A549 (cell line): ENCODE measurements around the gene CEL. TPM values are rescaled to one million over a fixed set of nuclear protein-coding genes. Genes with fewer than 3 reads are reported as not detected.

Experiments
- ATAC-seq, 2 experiments: fragments of 200-7000 bp in 1 of 2; fragments of >200 bp in 1 of 2; cut with Nextera tagmentation in 1 of 2; cut with Tn5 transposase in 1 of 2; 3 replicates each; pipeline versions ENCODE4 v1.8.0 to v1.9.1; 2018 to 2020; ENCODE audit warnings: mild to moderate bottlenecking in 1 of 2, moderate library complexity in 1 of 2
- CTCF ChIA-PET: fragments of 300-600 bp; sonication (Branson Sonifier 250); formaldehyde crosslinking; extraction: SDS; loops from one replicate; lab custom pipeline; 2021; ENCODE audit warnings: antibody characterized with exemption, inconsistent platforms; lab: Yijun Ruan, JAX
- POLR2A ChIA-PET: fragments of 350-600 bp; formaldehyde crosslinking; extraction: SDS; loops from one replicate; lab custom pipeline; 2021; ENCODE audit warnings: antibody characterized with exemption, inconsistent platforms; lab: Yijun Ruan, JAX
- DNase-seq, 2 experiments: peaks; one replicate each; pipeline versions ENCODE4 v3.0.0 to v3.0.0-alpha.2; 2011 to 2016; ENCODE audit warnings: low read depth in 1 of 2, low spot score in 1 of 2
- FAIRE-seq: peaks from 2 replicates; lab custom pipeline; 2011; peaks lifted over from hg19 to GRCh38; lab: Jason Lieb, UNC
- H3K27ac ChIP-seq, 2 experiments: fragments of >200 bp; sonication (Bioruptor Twin); formaldehyde crosslinking; 3 replicates each; pipeline ENCODE4 v1.5.1; 2016 to 2017
- H3K4me1 ChIP-seq: fragments of >200 bp; sonication (Bioruptor Twin); formaldehyde crosslinking; 3 replicates; pipeline ENCODE4 v1.6.1; 2016
- H3K4me2 ChIP-seq: fragments of >200 bp; sonication (Bioruptor Twin); formaldehyde crosslinking; 3 replicates; pipeline ENCODE4 v1.6.1; 2016
- H3K4me3 ChIP-seq: fragments of >200 bp; sonication (Bioruptor Twin); formaldehyde crosslinking; 3 replicates; pipeline ENCODE4 v1.5.1; 2016
- H3K9me3 ChIP-seq: fragments of >200 bp; sonication (Bioruptor Twin); formaldehyde crosslinking; 3 replicates; pipeline ENCODE4 v1.6.1; 2016
- ATOH8 ChIP-seq: fragments of 250-450 bp; sonication (Bioruptor Pico); IDR thresholded peaks from 2 replicates; pipeline ENCODE4 v1.5.0; 2020; ENCODE audit warnings: low read depth, mild to moderate bottlenecking, moderate library complexity
- CBX8 ChIP-seq: fragments of 200-600 bp; sonication (generic); IDR thresholded peaks from 2 replicates; pipeline ENCODE4 v1.6.1; 2016
- CHD4 ChIP-seq: fragments of 200-600 bp; sonication (generic); IDR thresholded peaks from 2 replicates; pipeline ENCODE4 v1.6.1; 2016; ENCODE audit warnings: antibody characterized with exemption, mild to moderate bottlenecking, borderline replicate concordance
- FOSB ChIP-seq: fragments of 250-450 bp; sonication (Bioruptor Pico); IDR thresholded peaks from 2 replicates; pipeline ENCODE4 v1.5.0; 2020; ENCODE audit warnings: mild to moderate bottlenecking, moderate library complexity
- HDAC2 ChIP-seq: fragments of 200-600 bp; sonication (generic); IDR thresholded peaks from 2 replicates; pipeline ENCODE4 v1.6.1; 2016
- HEYL ChIP-seq: fragments of 250-450 bp; sonication (Bioruptor Pico); IDR thresholded peaks from 2 replicates; pipeline ENCODE4 v1.8.0; 2021; ENCODE audit warnings: mild to moderate bottlenecking, moderate library complexity
- KDM1A ChIP-seq: fragments of 200-600 bp; sonication (generic); IDR thresholded peaks from 2 replicates; pipeline ENCODE4 v1.6.1; 2016; ENCODE audit warnings: low read depth, mild to moderate bottlenecking
- MAZ ChIP-seq: fragments of 150-350 bp; IDR thresholded peaks from 2 replicates; pipeline ENCODE4 v1.6.1; 2014; ENCODE audit warnings: antibody characterized with exemption, low read depth, low read length, borderline replicate concordance
- NFE2L2 ChIP-seq: fragments of 150-350 bp; conservative IDR thresholded peaks from 2 replicates; pipeline ENCODE4 v1.6.1; 2014; ENCODE audit warnings: low read length
- RAD21 ChIP-seq, 2 experiments: fragments of >200 bp in 1 of 2; sonication (Bioruptor Twin) in 1 of 2; formaldehyde crosslinking in 1 of 2; IDR thresholded peaks in 1 of 2; conservative IDR thresholded peaks in 1 of 2; 2 replicates in 1 of 2; 3 replicates in 1 of 2; pipeline ENCODE4 v1.6.1; 2012 to 2018; ENCODE audit warnings: inconsistent platforms in 1 of 2
- RARB ChIP-seq: fragments of 250-450 bp; sonication (Bioruptor Pico); IDR thresholded peaks from 2 replicates; pipeline ENCODE4 v1.8.0; 2021; ENCODE audit warnings: mild to moderate bottlenecking, moderate library complexity
- RNF2 ChIP-seq: fragments of 200-600 bp; sonication (generic); IDR thresholded peaks from 2 replicates; pipeline ENCODE4 v1.6.1; 2016; ENCODE audit warnings: low read depth, mild to moderate bottlenecking, antibody characterized with exemption, moderate library complexity, borderline replicate concordance
- SREBF2 ChIP-seq: fragments of 450-650 bp; IDR thresholded peaks from 2 replicates; pipeline ENCODE4 v1.6.1; 2014; ENCODE audit warnings: mild to moderate bottlenecking, moderate library complexity
- TFCP2L1 ChIP-seq: fragments of 250-450 bp; sonication (Bioruptor Pico); IDR thresholded peaks from 2 replicates; pipeline ENCODE4 v1.5.0; 2021; ENCODE audit warnings: mild to moderate bottlenecking
- TP53 ChIP-seq: fragments of 250-450 bp; sonication (Bioruptor Pico); IDR thresholded peaks from 2 replicates; pipeline ENCODE4 v1.5.0; 2021; ENCODE audit warnings: mild to moderate bottlenecking, moderate library complexity
- WGBS: methylation state at CpG from one replicate; pipeline ENCODE4 v1.1.6; 2017; ENCODE audit errors: missing lambda C conversion rate; 5-methylcytosine and 5-hydroxymethylcytosine counted together
- polyA plus RNA-seq, 4 experiments: library from polyadenylated mRNA; depleted of rRNA in 3 of 4; stranded (reverse); fragments of >200 nt; fragmentation: RNase III in 1 of 4; extraction: RNeasy Plus Mini Kit Qiagen cat#74134 plus additional on column Dnase treatment in 1 of 4; gene quantifications; 2 replicates in 3 of 4; 3 replicates in 1 of 4; pipeline ENCODE4 v1.2.3, GENCODE V29; 2011 to 2017
- TF ChIP-seq, protein P1 (sequence below): fragments of >200 bp; sonication (Bioruptor Twin); formaldehyde crosslinking; IDR thresholded peaks from 3 replicates; pipeline ENCODE4 v1.5.1; 2016
- TF ChIP-seq, protein P2 (sequence below): IDR thresholded peaks from 2 replicates; pipeline ENCODE4 v1.6.1; 2012; ENCODE audit warnings: low read depth, borderline replicate concordance
- TF ChIP-seq, protein P3 (sequence below): fragments of 150-350 bp; IDR thresholded peaks from 2 replicates; pipeline ENCODE4 v1.6.1; 2014; ENCODE audit warnings: low read depth, mild to moderate bottlenecking, low read length
- TF ChIP-seq, protein P4 (sequence below): fragments of 250-450 bp; sonication (Bioruptor Pico); IDR thresholded peaks from 2 replicates; pipeline ENCODE4 v1.5.0; 2021; ENCODE audit warnings: mild to moderate bottlenecking, moderate library complexity, borderline replicate concordance

The CEL gene
- polyA plus RNA-seq, 2 of the 4 experiments (the other 2 are of a cell fraction), result 0.23 to 0.68 TPM

DNA sequence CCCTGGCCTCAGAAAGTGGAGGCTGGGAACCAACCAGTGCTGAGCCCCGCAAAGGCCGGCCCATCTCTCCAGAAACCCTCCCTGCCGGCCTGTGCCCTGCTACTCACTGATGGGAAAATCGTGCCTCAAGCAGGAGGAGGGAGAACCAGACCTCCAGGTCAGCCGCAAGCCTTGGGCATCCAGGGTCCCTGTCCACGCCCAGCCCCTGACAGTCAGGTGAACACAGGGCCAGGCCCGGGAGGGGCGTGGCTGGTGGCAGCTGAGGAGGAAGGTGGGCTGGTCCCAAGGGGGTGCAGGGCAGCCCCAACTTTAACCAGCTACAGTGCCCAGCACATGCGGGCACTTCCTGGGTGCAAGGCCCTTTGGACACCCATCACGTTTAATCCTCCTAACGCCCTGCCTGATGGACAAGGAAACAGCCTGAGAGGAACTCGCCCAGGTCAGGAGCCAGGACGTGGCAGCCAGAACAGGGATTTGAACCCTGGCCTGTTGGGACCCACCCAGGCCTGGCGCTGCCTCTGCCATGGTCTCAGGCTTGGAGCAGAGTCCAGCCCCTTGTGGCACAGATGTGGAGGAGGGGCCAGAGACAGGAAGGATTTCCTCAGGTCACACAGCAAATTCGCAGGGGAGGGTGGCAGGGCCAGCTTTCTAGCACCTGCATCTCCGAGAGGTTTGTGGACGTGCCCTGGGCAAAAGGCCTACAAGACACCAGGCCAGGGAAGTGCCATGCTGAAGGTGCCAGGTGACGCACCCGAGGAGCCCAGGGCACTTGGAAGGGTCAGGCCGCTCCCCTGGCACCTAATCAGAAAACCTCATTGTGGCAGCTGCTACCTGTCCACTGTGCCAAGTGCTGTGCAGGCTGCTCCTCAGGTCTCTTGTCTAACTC is 54.8 kb downstream of the CEL start:
- Histone ChIP-seq H3K4me2 (no peak overlapping the region), H3K4me1 (peaks cover 14% of the 10 kb centered on the region), H3K9me3 (no peaks in the 10 kb centered on the region), H3K27ac (no peak overlapping the region), H3K4me3 (no peak overlapping the region)
- no peak for ATAC-seq
- POLR2A ChIA-PET, result no interaction called here
- DNase-seq, result no peak
- 93% methylated on average over 14 of the region's 20 CpGs for WGBS
- no peak for FAIRE-seq
- TF ChIP-seq, protein P1, sequence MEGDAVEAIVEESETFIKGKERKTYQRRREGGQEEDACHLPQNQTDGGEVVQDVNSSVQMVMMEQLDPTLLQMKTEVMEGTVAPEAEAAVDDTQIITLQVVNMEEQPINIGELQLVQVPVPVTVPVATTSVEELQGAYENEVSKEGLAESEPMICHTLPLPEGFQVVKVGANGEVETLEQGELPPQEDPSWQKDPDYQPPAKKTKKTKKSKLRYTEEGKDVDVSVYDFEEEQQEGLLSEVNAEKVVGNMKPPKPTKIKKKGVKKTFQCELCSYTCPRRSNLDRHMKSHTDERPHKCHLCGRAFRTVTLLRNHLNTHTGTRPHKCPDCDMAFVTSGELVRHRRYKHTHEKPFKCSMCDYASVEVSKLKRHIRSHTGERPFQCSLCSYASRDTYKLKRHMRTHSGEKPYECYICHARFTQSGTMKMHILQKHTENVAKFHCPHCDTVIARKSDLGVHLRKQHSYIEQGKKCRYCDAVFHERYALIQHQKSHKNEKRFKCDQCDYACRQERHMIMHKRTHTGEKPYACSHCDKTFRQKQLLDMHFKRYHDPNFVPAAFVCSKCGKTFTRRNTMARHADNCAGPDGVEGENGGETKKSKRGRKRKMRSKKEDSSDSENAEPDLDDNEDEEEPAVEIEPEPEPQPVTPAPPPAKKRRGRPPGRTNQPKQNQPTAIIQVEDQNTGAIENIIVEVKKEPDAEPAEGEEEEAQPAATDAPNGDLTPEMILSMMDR, result no peak
- no peak for TF ChIP-seq FOSB
- CTCF ChIA-PET, result interaction anchor here (0.6 to 30.3 kb wide), 7 partner anchors 10 to 94 kb away, joined by 3 to 1284 read pairs (median 4); no protein-coding TSS in a partner anchor

DNA sequence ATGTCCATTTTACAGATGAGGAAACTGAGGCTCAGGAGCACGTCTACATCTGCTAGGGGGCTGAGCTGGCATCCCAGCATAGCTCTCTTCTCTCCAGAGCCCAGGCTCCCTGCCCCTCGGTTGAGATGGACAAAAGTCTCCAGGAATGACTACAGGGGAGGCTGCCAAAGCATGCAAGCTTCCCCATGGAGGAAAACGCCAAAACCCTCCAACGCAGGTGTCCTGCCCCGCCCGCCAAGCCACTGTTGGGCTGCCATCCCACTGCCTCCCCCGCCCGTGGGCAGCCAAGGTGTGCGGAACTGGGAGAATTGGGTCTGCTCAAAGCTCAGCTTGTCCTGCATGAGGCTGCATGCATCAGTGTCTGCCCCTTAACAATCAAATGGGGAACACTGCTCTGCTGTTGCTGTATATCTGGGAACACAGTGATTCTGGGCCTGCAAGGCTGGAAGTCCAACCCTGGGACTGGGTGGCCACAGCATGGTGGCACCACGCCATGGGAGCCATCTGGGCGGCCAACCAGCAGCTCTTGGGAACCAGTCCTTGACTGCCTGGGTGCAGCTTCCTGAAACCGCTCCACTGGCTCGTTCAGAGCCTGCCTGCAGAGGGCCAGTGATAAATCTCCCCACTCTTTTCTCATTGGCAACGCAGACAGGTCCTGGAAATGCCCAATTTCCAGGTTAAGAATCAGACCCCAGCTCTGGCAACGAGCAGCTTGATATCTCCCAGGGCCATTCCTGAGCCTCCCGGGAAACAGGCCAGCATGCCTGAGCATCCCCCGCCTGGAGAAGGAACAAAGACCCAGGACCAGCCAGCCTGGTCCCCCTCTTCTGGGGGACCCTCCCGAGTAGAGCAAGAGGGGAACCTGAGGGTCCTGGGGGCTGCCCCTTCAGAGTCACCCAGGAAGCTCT is 55.7 kb downstream of the CEL start:
- ChIA-PET CTCF (interaction anchor here (0.5 to 30.3 kb wide), 7 partner anchors 11 to 1803 kb away, joined by 3 to 1284 read pairs (median 4); no protein-coding TSS in a partner anchor), POLR2A (no interaction called here)
- no peak for FAIRE-seq
- 82% methylated on average over 18 of the region's 18 CpGs for WGBS
- Histone ChIP-seq H3K9me3 (no peaks in the 10 kb centered on the region), H3K4me1 (peaks cover 15% of the 10 kb centered on the region), H3K27ac (no peak overlapping the region), H3K4me3 (no peak overlapping the region), H3K4me2 (no peak overlapping the region)
- no peak for DNase-seq
- ATAC-seq, result no peak
- no peak for TF ChIP-seq RNF2
- no peak for TF ChIP-seq HEYL
- no peak for TF ChIP-seq CHD4
- TF ChIP-seq, protein P2, sequence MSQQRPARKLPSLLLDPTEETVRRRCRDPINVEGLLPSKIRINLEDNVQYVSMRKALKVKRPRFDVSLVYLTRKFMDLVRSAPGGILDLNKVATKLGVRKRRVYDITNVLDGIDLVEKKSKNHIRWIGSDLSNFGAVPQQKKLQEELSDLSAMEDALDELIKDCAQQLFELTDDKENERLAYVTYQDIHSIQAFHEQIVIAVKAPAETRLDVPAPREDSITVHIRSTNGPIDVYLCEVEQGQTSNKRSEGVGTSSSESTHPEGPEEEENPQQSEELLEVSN, result no peak
- no peak for TF ChIP-seq MAZ
- no peak for TF ChIP-seq ATOH8 (CRISPR knock-in tag)
- TF ChIP-seq CBX8, result no peak
- TF ChIP-seq FOSB, result no peak
- no peak for TF ChIP-seq RAD21 (conservative IDR thresholded peaks at IDR 0.05 in 1 of 2, IDR thresholded peaks at IDR 0.05 in 1 of 2)
- no peak for TF ChIP-seq SREBF2

GRCh38 chr9:133118179-133118520 is 56.4 kb downstream of the CEL start:
- no peak overlapping the region for H3K4me3 ChIP-seq
- CTCF ChIA-PET, result interaction anchor here (1.5 to 30.3 kb wide), 5 partner anchors 11 to 95 kb away, joined by 4 to 1284 read pairs (median 42); no protein-coding TSS in a partner anchor
- TF ChIP-seq, protein P3, sequence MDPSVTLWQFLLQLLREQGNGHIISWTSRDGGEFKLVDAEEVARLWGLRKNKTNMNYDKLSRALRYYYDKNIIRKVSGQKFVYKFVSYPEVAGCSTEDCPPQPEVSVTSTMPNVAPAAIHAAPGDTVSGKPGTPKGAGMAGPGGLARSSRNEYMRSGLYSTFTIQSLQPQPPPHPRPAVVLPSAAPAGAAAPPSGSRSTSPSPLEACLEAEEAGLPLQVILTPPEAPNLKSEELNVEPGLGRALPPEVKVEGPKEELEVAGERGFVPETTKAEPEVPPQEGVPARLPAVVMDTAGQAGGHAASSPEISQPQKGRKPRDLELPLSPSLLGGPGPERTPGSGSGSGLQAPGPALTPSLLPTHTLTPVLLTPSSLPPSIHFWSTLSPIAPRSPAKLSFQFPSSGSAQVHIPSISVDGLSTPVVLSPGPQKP, result no peak
- no peak for TF ChIP-seq KDM1A
- no peak for TF ChIP-seq FOSB
- TF ChIP-seq TFCP2L1 (CRISPR knock-in tag), result no peak
- TF ChIP-seq, protein P2, result no peak
- TF ChIP-seq RARB, result no peak
- no peak for TF ChIP-seq NFE2L2
- TF ChIP-seq, protein P1, result no peak
- TF ChIP-seq HDAC2, result no peak
- no peak for TF ChIP-seq TP53 (CRISPR knock-in tag)
- TF ChIP-seq, protein P4, sequence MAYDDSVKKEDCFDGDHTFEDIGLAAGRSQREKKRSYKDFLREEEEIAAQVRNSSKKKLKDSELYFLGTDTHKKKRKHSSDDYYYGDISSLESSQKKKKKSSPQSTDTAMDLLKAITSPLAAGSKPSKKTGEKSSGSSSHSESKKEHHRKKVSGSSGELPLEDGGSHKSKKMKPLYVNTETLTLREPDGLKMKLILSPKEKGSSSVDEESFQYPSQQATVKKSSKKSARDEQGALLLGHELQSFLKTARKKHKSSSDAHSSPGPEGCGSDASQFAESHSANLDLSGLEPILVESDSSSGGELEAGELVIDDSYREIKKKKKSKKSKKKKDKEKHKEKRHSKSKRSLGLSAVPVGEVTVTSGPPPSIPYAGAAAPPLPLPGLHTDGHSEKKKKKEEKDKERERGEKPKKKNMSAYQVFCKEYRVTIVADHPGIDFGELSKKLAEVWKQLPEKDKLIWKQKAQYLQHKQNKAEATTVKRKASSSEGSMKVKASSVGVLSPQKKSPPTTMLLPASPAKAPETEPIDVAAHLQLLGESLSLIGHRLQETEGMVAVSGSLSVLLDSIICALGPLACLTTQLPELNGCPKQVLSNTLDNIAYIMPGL (CRISPR knock-in tag), result no peak
- no peak for TF ChIP-seq CHD4

More at GRCh38 chr9:133118179-133118520, 56.4 kb downstream of the CEL start:
- peaks cover 19% of the 10 kb centered on the region for H3K4me1 ChIP-seq
- FAIRE-seq, result no peak
- no peak overlapping the region for H3K27ac ChIP-seq
- POLR2A ChIA-PET, result no interaction called here
- no peaks in the 10 kb centered on the region for H3K9me3 ChIP-seq
- ATAC-seq, result no peak
- 100% methylated on average over 3 of the region's 3 CpGs for WGBS
- DNase-seq, result no peak
- H3K4me2 ChIP-seq, result no peak overlapping the region
